ENCODE results near the gene PCNX2. TPM values are rescaled to one million over a fixed set of nuclear protein-coding genes. Genes with fewer than 3 reads are reported as not detected.
A peak's percentile ranks its signal among the peaks of the same experiment; 100 is the strongest.

The PCNX2 gene
- total and polyA plus RNA-seq, 12 donors = 0.29 to 3.1 (median 1.6) TPM

GRCh38 chr1:233025157-233025556 lies 270.4 kb downstream of the PCNX2 start:
- Histone ChIP-seq H3K36me3 (no peaks in the 10 kb centered on the region), H3K27ac (no peak overlapping the region), H3K9me3 (no peaks in the 10 kb centered on the region), H3K27me3 (no peaks in the 10 kb centered on the region), H3K4me1 (peaks cover 0 to 17% (median 6%) of the 10 kb centered on the region in 9 donors), H3K4me3 (no peak overlapping the region)
- 60 to 61% methylated on average over 12 of the region's 12 CpGs for WGBS, 2 donors
- DNase-seq (peak; percentile 24 to 41), ATAC-seq (peak in 6 of 8 donors; percentile 38 to 78 (median 59))
- intact Hi-C loops (cut with DNase I) = loop anchor here in 8 of 10 donors (1.0 to 10.0 kb wide), 9 partner anchors 147 to 390 kb away; partner anchors contain the start of gene SIPA1L2 (in 1 of the 8)
- peak; percentile 21 to 73 (median 62) for TF ChIP-seq CTCF (IDR thresholded peaks at IDR 0.05)

- TF ChIP-seq CTCF (IDR thresholded peaks at IDR 0.05) = no peak
- Histone ChIP-seq H3K4me1 (peaks cover 0 to 19% (median 6%) of the 10 kb centered on the region in 9 donors), H3K27me3 (no peaks in the 10 kb centered on the region), H3K4me3 (no peak overlapping the region), H3K27ac (no peak overlapping the region), H3K9me3 (no peaks in the 10 kb centered on the region), H3K36me3 (no peaks in the 10 kb centered on the region)
- WGBS, 2 donors = 92 to 98% methylated on average over 9 of the region's 9 CpGs
- ATAC-seq = no peak
- intact Hi-C loops (cut with DNase I) = loop anchor here in 7 of 10 donors (2.0 to 10.0 kb wide), 6 partner anchors 151 to 389 kb away; partner anchors contain the start of gene SIPA1L2 (in 1 of the 7)
- no peak for DNase-seq
Observed at GRCh38 chr1:233024199-233024598, 271.3 kb downstream of the PCNX2 start.

- TF ChIP-seq CTCF (IDR thresholded peaks at IDR 0.05) = no peak
- intact Hi-C loops (cut with DNase I) = loop anchor here in 5 of 10 donors (5.0 to 10.0 kb wide), 4 partner anchors 153 to 387 kb away; partner anchors contain the start of gene SIPA1L2 (in 1 of the 5)
Observed at GRCh38 chr1:233022246-233022645, 273.3 kb downstream of the PCNX2 start.

GRCh38 chr1:233020426-233020825 lies 275.1 kb downstream of the PCNX2 start:
- ATAC-seq (peak in 5 of 8 donors; percentile 46 to 71 (median 59)), DNase-seq (peak in 1 of 2 donors; percentile 8)
- Histone ChIP-seq H3K4me1 (peaks cover 0 to 19% (median 6%) of the 10 kb centered on the region in 9 donors), H3K36me3 (no peaks in the 10 kb centered on the region), H3K4me3 (no peak overlapping the region), H3K27ac (peak overlapping the region in 2 of 10 donors; percentile 39 to 44), H3K9me3 (no peaks in the 10 kb centered on the region), H3K27me3 (no peaks in the 10 kb centered on the region)
- intact Hi-C loops (cut with DNase I) = loop anchor here in 5 of 10 donors (5.0 to 10.0 kb wide), 4 partner anchors 154 to 386 kb away; partner anchors contain the start of gene SIPA1L2 (in 1 of the 5)
- no peak for TF ChIP-seq CTCF (IDR thresholded peaks at IDR 0.05)
- 50 to 54% methylated on average over 8 of the region's 8 CpGs for WGBS, 2 donors

More at GRCh38 chr1:233022246-233022645, 273.3 kb downstream of the PCNX2 start:
- Histone ChIP-seq H3K4me3 (no peak overlapping the region), H3K4me1 (peaks cover 0 to 19% (median 6%) of the 10 kb centered on the region in 9 donors), H3K36me3 (no peaks in the 10 kb centered on the region), H3K9me3 (no peaks in the 10 kb centered on the region), H3K27me3 (no peaks in the 10 kb centered on the region), H3K27ac (no peak overlapping the region)
- ATAC-seq (no peak), DNase-seq (no peak)
- WGBS, 2 donors = 92 to 97% methylated on average over 2 of the region's 2 CpGs
